Endodermal cell (in vitro differentiated cells): ENCODE data around the gene CAV3. TPM values are rescaled to one million over a fixed set of nuclear protein-coding genes. Genes with fewer than 3 reads are reported as not detected.

Experiments
- DNase-seq: peaks from one replicate; pipeline ENCODE4 v3.0.0-alpha.2; 2017
- H3K27ac ChIP-seq: 2 replicates; pipeline ENCODE4 v1.5.1; 2013; ENCODE audit warnings: mild to moderate bottlenecking, low read depth, low read length, moderate library complexity
- H3K27me3 ChIP-seq: 2 replicates; pipeline ENCODE4 v1.6.1; 2013; ENCODE audit warnings: mild to moderate bottlenecking, low read length, moderate library complexity; ENCODE audit not compliant: insufficient read depth, control insufficient read depth, poor library complexity, severe bottlenecking
- H3K36me3 ChIP-seq: 2 replicates; pipeline ENCODE4 v1.7.0; 2013; ENCODE audit warnings: mild to moderate bottlenecking, low read length, moderate library complexity; ENCODE audit not compliant: control insufficient read depth, insufficient read depth
- H3K4me1 ChIP-seq: one replicate; pipeline ENCODE4 v1.7.0; 2013; ENCODE audit warnings: low read length; ENCODE audit not compliant: control insufficient read depth, insufficient read depth
- H3K4me3 ChIP-seq: 2 replicates; pipeline ENCODE4 v1.5.1; 2013; ENCODE audit warnings: mild to moderate bottlenecking, low read length, moderate library complexity
- H3K9ac ChIP-seq: 2 replicates; pipeline ENCODE4 v1.6.1; 2013; ENCODE audit warnings: mild to moderate bottlenecking, low read length, moderate library complexity; ENCODE audit not compliant: poor library complexity, severe bottlenecking; ENCODE audit errors: extremely low read depth
- H3K9me3 ChIP-seq: 2 replicates; pipeline ENCODE4 v1.6.1; 2013; ENCODE audit warnings: mild to moderate bottlenecking, low read length, moderate library complexity; ENCODE audit not compliant: control insufficient read depth
- H3K27ac Mint-ChIP-seq: 2 replicates; pipeline ENCODE4 v1.8.0; 2020; ENCODE audit warnings: mixed read lengths
- H3K27me3 Mint-ChIP-seq: 2 replicates; pipeline ENCODE4 v1.8.0; 2021; ENCODE audit warnings: mild to moderate bottlenecking, mixed read lengths; ENCODE audit not compliant: insufficient read depth
- H3K36me3 Mint-ChIP-seq: 2 replicates; pipeline ENCODE4 v1.8.0; 2020; ENCODE audit warnings: low read depth, mixed read lengths
- H3K4me1 Mint-ChIP-seq: 2 replicates; pipeline ENCODE4 v1.8.0; 2020; ENCODE audit warnings: mixed read lengths
- H3K4me3 Mint-ChIP-seq: 2 replicates; pipeline ENCODE4 v1.8.0; 2020; ENCODE audit warnings: mild to moderate bottlenecking, moderate library complexity, mixed read lengths
- H3K9me3 Mint-ChIP-seq: 2 replicates; pipeline ENCODE4 v1.8.0; 2020; ENCODE audit warnings: mild to moderate bottlenecking, mixed read lengths
- CTCF ChIP-seq: fragments of 200-600 bp; sonication (generic); conservative IDR thresholded peaks from 2 replicates; pipeline ENCODE4 v1.5.0; 2021; ENCODE audit warnings: antibody characterized with exemption, mild to moderate bottlenecking
- WGBS, 2 experiments: methylation state at CpG; one replicate each; pipeline versions ENCODE4 v1.1.5 to v1.1.7; 2013; ENCODE audit warnings: missing lambda C conversion rate in 2 of 2, mixed read lengths in 1 of 2; ENCODE audit not compliant: insufficient coverage in 1 of 2, insufficient read length in 1 of 2; 5-methylcytosine and 5-hydroxymethylcytosine counted together
- total RNA-seq, 2 donors: library from RNA; stranded (reverse); fragmentation: NEBNext Ultra II Directional in 1 of 2; extraction: Animal tissue kit (Norgen Biotek cat#: 25700) in 1 of 2; gene quantifications; 2 replicates in 1 of 2; 3 replicates in 1 of 2; pipeline ENCODE4 v1.2.1, GENCODE V29; 2021

The CAV3 gene
- total RNA-seq, 2 donors from 2014 or later = not detected

- WGBS, 2 experiments = 88 to 95% methylated on average over 2 to 3 of the region's 3 CpGs
- Histone ChIP-seq H3K9ac (no peak overlapping the region), H3K27me3 (no peaks in the 10 kb centered on the region), H3K4me1 (peaks cover 5% of the 10 kb centered on the region), H3K4me3 (no peak overlapping the region), H3K27ac (no peak overlapping the region), H3K36me3 (no peaks in the 10 kb centered on the region), H3K9me3 (peaks cover 2% of the 10 kb centered on the region)
- H3K4me1 Mint-ChIP-seq = peaks cover 9% of the 10 kb centered on the region
- H3K9me3 Mint-ChIP-seq = no peaks in the 10 kb centered on the region
- peaks cover 2% of the 10 kb centered on the region for H3K27me3 Mint-ChIP-seq
- peak overlapping the region; percentile 28 for H3K27ac Mint-ChIP-seq
- DNase-seq = no peak
- no peak for TF ChIP-seq CTCF
- no peaks in the 10 kb centered on the region for H3K36me3 Mint-ChIP-seq
- no peak overlapping the region for H3K4me3 Mint-ChIP-seq
These were observed 60.6 kb downstream of the CAV3 start for GRCh38 chr3:8794247-8794646.

Other genes with a start within 250 kb of the CAV3 start
- 10 to 100 TPM; 20.7 to 35.7 TPM for gene LMCD1, start 232.0 kb upstream of the CAV3 start, total RNA-seq
- gene SSUH2, start 89.0 kb upstream of the CAV3 start, total RNA-seq = 1 to 10 TPM; 5.3 to 7.9 TPM
- 10 to 100 TPM; 10.6 to 13.1 TPM for gene OXTR, start 35.8 kb downstream of the CAV3 start, total RNA-seq
- gene RAD18, start 229.7 kb downstream of the CAV3 start, total RNA-seq = 10 to 100 TPM; 18.2 to 20.8 TPM